HG02610 (cell line): ENCODE data around the gene KIRREL3.

ENCODE experiments used
- ATAC-seq: cut with Tn5 transposase; IDR thresholded peaks from one replicate; pipeline ENCODE4 v1.9.1; 2021; ENCODE audit warnings: mild to moderate bottlenecking, moderate library complexity; ENCODE audit not compliant: unreplicated experiment

KIRREL3 gene

DNA sequence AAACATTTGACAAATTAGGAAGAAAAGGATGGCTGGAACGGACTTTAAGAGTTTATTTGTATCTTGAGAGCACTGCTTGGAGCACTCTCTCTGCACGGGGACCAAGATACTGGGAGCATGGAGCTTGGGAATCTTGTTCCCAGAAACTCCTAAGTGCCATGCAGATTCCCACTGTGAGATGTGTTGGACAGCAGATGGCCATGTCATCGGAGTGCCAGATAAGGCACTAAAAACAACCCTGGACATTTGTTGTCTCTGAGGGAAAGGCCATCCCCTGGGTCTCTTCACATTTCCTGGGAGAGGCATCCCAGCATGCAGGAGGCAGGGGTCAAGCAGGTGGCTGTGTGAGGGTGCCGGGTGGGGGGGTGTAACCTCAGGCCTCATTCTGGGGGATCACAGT, 2.9 kb downstream of the KIRREL3 start:
- no peak for ATAC-seq

DNA sequence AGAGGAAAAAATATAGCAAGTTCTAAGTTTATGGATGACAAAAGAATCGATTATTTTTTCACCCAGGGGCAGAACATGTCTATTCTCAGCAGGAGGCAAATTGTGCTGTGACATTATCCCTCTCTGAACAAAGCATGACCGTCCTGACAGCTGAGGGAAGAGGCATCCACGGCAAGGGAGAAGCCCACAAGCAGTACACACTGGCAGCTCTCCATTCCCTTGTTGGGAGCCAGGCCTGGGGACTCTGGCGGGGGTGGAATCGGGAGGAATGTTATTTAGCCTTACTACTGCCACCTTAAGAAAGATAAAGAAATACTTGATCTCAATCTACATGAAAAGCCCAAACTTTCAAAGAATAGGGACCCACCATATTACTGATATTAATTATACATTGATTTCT, 3.4 kb downstream of the KIRREL3 start:
- ATAC-seq = no peak

DNA sequence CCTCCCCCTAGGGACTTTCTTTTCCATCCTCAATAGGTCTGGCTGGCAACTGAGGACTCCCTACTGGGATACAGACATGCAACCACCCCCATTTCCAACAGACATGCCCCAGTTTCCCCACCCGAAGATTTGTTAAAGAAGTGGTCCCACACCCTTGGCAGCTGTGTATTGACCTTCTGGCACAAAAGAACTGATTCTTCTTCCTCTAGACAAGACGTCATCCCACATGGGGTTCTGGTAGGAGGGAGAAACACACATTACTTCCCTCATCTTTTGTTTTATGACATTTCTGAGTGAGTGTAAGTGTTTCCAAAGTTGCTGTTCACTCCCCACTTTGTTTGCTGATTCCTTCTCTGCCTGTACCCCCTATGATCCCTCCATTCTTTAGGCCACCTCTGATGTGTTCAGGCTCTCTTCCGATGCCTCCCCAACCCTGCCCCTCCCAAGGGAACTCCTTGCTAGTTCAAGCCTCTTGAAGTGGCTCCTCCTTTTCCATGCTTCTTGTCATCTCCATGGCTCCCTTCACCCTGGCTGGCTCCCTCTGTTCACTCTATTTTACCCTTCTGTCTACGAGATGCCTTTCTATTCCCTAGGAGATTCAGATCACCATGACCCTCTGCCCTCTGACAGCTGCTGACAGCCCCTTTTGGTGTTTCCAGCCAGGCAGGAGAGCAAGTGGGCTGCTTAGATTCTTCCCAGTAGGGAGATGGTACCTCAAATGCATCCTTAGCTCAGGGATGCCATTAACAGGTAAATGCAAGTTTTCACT, 4.3 kb downstream of the KIRREL3 start:
- no peak for ATAC-seq

DNA sequence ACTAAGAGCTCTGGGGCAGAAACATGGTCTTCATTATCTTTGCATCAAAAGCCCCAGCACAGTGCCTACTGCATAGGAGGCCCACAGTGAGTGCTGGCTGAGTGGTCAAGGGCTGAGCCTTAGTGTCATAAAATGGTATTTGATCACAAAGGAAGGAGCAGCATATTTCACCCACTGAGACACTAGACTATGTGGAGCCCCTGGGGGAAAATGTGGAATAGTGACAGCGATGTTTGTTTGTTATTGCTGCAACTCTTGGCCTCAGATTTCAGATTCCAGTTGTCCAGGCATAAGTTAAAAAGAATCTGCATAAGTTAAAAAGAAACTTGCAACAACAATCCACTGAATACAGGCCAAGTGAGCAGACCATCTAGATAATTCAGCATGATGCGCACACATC, 7.0 kb downstream of the KIRREL3 start:
- no peak for ATAC-seq

DNA sequence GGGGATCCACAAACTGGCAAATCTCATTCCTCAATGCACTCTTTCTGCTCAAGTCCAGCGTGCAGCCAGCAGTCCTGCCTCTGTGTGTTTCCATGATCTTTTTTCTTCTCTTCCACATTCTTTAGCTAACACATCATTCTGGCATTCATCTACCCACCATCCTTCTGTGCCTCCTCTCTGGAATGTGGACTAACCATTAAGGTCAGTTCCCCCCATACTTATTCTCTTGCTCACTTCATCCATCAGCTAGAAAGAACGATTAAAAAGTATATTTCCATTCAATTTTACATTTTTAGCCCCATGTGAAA, 7.8 kb downstream of the KIRREL3 start:
- no peak for ATAC-seq

DNA sequence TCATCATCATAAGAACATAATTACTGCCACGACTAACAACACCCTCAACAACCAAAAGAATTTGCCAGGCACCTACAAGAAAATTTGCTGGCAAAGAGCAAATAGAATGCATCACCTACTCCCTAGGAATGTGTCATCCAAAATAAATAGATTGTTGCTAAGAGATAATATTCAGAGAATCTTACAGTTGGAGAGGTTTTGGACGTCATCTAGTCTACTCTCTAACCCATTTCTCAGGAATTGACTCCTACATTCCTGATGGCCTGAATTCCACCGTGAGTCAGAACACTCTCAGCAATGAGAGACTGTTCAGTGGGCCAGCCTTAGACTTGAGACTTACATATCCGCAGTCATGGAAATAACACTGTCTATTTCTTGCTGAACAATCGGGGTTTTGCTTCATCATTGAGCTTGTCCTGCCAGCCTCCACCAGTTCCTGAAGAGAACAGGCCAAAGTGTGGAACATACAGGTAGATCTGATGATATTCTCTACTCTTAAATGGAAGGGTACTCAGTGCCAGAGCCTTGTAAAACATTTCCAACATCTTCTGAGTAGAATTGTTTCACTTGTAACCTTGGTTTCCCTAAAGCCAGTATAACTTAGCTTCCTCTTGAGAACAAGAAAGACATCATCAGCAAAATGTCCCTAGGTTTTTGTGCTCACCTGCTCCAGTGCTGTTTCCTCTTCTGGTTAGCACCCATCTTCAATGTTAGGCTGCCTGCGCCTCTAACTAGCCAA, 8.3 kb downstream of the KIRREL3 start:
- no peak for ATAC-seq

DNA sequence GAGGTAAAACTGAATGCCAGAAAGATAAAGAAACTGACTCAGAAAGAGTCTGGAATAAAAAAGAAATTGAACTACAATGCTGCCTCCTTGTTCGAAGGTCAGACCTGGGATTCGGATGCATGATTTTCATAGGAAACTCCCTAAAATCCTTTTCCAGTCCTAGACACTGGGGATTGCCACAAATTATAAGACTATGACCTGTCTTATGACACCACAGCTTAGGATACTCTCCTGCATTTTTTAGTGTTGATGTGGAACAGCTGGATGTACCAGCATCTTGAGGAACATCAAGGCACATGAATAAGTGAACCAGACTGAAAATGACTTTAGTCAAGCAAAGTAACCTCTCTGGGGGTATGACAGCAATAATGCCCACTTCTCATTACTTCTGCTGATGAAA, 9.0 kb downstream of the KIRREL3 start:
- ATAC-seq = no peak

DNA sequence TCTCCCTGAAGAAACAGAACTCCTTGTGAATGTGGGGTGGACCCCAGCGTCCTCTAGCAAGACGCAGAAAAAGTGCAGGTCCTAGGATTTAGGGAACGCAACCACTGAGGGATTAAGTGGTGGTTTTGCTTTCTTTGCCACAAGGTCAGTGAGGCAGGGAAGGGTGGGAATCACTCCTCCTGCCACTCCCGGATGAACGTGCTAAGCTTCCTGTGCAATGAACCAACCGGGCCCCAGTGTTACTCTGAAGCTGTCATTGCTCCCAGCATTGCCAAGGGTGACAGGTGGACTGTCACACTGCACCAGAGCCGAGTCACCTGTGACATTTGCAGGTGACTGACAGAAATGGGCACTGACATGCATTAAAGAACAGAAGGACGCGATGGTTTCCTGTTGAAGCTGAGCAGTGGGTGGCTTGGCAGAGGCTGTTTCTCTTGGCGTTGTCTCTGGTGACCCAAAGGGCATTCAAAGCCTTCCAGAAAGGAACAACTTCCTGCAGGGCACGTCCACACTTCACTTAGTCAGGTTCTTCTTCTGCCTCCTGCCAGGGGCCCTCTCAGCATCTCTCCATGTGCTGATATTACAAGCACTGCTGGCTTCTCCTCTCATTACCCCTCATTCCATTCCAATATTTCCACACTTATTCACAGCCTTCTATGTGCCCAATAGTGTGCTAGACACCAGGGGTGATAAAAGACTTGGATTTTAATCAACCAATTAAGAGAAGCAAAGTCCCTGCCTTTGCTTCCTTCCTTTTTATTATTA, 9.7 kb downstream of the KIRREL3 start:
- ATAC-seq = no peak

DNA sequence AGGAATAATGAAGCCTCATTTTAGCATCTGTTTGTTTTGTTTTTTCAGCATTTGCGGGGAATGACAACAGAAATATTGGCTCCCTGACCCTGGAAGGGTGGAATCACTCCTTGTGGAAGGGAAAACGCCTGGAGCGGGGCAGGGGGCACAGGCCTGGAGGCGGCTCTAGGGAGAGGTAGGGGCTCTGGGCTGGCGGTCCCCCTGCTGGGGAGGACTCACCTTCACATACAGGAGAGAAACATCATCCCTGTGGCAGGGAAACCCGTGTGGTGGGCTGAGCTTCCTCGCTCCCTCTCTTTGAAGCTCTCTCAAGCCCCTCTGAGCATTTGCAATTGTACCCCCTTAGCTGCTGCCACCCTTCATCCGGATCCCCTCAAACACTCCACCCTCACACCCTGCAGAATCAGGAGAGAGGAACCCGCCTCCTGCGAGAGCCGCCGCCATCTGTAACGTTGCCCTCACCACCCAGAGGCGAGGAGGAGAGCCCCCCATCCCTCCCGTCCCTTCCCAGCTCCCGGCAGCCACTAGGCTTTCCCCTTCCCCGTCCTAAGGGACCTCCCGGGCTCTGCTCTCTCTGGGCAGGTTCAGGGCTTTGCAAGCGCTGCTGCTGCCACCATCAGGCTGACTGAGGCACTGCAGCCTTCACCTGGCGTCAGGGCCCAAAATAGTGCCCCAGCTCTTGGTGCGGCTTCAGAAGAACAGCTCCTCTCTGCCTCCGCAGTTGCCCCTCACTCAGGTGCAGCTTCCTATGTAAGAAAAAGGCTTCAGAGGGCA, 10.4 kb downstream of the KIRREL3 start:
- peak; percentile 82 for ATAC-seq

DNA sequence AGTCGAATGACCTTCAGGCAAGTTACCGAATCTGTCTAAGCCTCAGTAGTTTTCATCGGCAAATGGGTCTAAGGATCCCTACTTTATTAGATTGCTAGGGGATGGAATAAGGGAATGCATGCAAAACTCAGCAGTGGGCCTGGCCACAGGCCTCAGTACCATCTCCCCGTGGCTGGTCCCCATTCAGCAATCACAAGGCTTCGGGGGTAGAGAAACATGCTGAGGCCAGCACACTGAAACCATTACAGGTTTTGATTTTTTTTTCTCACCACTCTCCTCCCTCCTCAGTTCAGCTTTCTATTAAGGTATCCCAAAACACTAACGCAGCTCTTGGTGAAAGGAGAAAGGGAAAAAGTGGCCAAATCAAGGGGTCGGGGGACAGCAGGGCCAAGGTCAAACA, 11.9 kb downstream of the KIRREL3 start:
- no peak for ATAC-seq

DNA sequence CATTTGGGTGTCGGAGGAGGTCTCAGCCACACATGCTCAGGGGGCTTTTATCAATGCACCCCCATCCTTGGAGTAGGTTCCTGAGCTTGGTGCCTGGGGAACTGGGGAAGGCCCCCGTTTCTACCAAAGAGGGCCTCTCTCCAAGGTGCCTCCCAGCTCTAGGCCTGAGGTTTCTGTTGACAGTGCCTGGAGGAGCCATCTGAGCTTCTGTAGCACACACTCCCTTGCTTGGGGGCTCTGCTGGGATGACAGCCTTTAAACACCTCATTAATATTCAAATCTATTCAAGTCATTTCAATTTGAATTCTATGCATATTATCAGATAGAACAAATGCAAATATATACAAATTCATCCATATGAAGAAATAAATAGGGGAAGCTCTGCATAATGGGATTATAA, 18.9 kb downstream of the KIRREL3 start:
- no peak for ATAC-seq

DNA sequence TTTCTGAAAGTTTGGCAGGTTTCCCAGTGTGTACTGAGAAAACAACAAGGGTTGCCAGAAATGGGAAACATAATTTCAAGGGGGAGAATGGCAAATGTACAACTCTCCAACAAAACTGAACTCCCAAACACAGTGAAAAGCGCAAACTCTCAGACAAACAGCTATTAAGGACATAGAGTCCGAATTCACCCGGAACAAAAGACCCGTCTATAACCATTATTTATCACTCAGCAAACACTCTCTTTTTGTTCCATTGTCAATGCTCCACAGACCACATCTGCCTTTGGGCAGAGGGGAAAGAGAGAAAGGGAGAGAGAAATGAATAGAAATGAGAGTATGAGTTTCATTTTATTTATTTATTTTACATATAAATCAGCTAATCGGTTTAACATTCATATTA, 21.7 kb downstream of the KIRREL3 start:
- no peak for ATAC-seq

DNA sequence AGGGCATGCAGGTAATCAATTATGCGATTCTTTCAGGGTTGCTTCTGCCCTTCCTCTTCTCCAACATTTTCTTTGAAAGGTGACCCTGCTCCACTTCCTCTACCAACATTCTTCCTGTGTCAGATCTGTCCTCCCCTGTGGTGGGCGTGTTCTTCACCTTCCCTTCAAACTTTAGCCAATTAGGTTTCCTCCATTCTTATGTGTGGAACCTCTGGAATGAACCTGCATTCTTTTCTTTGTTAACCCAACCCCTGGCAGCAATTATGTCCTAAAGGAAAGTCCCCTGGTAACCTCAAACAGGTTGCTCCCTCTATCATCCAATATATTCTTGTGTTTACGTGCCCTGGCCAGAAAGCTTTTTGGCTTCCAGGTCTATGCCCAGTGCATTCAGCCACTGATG, 22.4 kb downstream of the KIRREL3 start:
- ATAC-seq = no peak

DNA sequence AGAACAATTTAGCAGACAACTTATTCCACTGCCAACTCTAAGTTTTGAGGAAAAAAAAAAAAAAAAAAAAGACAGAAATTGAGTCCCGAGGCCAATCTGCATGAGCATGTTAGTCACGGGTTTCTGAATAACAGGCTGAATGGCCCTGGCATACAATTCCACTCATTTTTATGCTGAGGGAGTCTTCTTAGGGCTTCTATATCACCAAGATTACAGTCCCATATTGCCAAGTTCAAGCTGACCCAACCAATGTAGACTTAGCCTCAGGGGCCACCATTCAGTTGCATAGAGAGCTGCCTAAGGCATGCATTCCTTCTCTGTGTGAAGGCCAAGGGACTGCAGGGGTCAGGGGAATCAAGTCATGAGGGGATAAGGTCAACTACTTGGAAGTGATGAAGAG, 27.5 kb downstream of the KIRREL3 start:
- no peak for ATAC-seq

DNA sequence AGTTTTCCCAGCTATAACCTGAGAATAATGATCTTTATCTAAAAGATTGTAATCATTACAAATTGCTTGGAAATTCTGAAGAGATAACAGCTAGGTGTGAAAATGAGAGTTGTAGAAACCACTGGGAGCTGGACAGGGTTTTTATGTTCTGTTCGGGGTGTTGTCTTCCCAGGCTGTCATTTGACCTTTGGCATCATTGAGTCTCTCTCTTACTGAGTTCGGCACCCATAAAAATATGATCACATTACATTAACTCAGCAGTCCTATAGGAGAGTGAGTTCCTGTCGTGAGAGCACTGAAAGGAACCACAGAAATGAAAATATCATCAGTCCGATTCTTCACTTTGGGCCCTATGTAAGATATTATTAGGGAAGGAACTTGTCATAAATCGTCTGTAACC, 29.3 kb downstream of the KIRREL3 start:
- ATAC-seq = no peak

DNA sequence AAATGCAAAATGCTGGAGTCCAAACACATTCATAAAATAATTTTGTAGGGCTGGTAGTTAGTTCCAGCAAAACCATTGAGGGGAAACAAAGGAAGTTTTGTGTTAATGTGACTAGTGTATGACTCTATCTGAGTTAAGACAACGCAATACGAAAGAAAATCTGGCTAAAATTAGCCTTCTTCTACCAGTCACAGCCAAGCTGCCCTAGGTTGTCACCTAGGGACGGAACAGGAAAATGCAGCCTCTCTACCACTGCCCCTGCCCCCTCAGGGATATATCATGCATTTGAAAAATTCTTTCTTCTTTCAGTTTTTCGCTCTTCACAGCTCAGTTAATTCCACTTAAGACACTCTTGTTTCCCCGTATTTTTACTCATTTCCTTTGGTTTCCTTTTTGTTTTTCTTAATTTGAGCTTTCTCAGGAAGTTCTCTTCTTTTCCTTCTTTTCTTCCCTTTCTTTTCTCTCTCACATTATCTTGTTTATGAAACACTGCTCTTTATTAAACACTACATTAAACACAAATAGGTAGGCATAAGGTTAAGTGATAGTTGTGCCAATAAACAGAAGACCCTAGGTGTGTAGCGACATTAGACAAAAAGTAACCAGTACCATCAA, 30.6 kb downstream of the KIRREL3 start:
- peak; percentile 41 for ATAC-seq

DNA sequence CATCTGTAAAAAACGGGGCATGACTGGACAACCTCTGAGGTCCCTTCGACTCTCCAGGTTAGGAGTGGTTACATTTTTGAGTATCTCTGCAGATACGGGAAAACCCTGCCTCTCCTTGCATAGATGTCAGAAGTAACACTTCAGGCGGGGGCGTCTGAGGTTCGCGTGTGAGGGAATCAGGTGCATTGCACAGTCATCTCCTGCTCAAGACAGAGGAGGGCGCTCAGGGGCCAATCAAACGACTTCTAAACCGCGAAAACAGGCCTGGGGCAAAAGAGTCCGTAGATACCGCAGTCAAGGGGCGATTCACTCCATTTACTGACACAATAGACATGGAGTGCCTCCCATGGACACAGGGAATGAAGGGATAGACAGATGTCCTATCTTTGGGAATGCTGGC, 31.7 kb downstream of the KIRREL3 start:
- peak; percentile 73 for ATAC-seq

DNA sequence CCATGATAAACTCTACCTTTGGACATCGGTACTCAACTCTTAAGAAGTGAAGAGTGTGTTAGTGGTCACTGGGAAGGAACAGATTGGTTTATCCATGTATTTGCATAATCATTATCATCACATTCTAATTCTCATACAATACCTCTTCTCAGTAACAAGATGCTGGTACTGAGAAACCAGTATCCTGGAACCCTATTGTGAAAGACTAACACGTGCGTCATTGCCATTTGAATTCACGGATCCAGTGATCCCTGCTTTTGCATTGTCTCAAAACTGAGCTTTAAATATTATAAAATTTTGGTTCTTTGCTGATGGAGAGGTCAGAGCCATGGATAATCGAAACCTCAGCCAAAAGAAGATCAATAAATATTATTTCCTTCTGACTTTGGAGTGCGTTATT, 35.2 kb downstream of the KIRREL3 start:
- no peak for ATAC-seq

DNA sequence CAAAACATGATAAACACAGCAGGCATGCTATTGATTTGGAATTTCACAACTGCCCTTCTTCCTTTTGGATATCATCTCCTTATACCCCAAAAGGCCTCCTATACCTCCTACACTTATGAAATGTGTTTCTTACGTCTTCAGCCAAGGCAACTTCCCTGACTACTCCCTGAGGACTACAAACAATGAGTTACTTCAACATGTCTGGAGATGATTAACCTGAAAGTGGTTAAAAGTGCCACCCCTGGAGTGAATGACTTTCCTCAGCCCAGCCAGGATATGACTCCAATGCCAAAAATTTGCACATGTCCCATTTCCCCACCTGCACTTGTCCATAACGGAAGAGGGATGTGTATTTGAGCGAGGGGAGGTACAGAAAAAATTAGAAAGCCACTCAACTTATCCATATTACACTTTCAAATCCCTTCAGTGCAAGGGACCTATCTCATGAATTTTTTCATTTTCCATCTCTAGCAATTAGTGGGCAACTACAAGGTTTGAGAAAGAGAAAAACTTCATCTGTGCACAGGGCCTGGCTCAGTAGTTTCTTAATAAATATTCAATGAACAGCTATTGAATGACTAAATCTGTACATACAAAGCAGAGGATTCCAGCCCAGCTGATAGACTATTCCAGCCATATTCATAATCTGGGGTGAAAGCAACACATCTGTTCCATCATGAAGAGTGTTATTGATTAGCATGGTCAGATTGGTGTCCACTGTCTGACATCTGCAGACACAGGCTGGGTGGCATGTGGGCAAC, 36.8 kb downstream of the KIRREL3 start:
- no peak for ATAC-seq

DNA sequence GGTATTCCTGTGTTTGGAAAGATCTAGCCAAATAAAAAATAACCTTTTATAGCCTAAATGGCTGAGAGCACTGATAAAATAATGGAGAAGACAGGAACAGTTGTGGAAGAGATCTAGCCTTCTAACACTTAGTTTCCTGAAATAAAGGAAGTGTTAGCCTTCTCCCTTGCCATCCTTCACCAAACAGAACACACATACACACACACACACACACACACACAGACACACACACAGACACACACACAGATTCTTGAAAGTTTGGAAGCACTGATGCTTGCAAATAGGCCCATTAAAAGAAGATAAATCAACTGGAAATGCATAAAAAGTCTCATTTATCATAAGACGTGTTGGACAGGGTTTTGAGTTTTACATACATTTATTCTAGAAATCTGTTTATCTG, 37.5 kb downstream of the KIRREL3 start:
- ATAC-seq = no peak
